GM19467 (cell line): ENCODE measurements around the gene ZNF30.
"Not testable (repeated sequence)": the region's sequence is repeated elsewhere in the genome, so short reads cannot be mapped to it uniquely, and the experiment has no call there.

ENCODE experiments used
- ATAC-seq: cut with Tn5 transposase; IDR thresholded peaks from one replicate; pipeline ENCODE4 v1.9.1; 2021; ENCODE audit warnings: mild to moderate bottlenecking, moderate library complexity; ENCODE audit not compliant: unreplicated experiment

Gene ZNF30

GRCh38 chr19:34926685-34927375 is at the start of gene ZNF30:
Gene ZNF30, plus strand, starts transcription at chr19:34926903. Its CDS starts 3,045 bp downstream, at chr19:34929948.
- peak; percentile 98 for ATAC-seq

GRCh38 chr19:34879563-34879962 is 47.1 kb upstream of the ZNF30 start:
- ATAC-seq = no peak

- no peak for ATAC-seq
These were observed 46.7 kb upstream of the ZNF30 start for GRCh38 chr19:34880034-34880433.

GRCh38 chr19:34881982-34882381 is 44.7 kb upstream of the ZNF30 start:
- no peak for ATAC-seq

GRCh38 chr19:34888091-34888490 is 38.6 kb upstream of the ZNF30 start:
- ATAC-seq = no peak

- ATAC-seq = no peak
These were observed 26.5 kb upstream of the ZNF30 start for GRCh38 chr19:34900245-34900644.

- ATAC-seq = no peak
These were observed 21.8 kb upstream of the ZNF30 start for GRCh38 chr19:34904664-34905527.

- ATAC-seq = no peak
These were observed 15.9 kb upstream of the ZNF30 start for GRCh38 chr19:34910770-34911169.

- ATAC-seq = not testable (repeated sequence)
These were observed 9.6 kb upstream of the ZNF30 start for GRCh38 chr19:34917144-34917543.

- no peak for ATAC-seq
These were observed 8.5 kb upstream of the ZNF30 start for GRCh38 chr19:34918190-34918589.

GRCh38 chr19:34920090-34920786 is 6.5 kb upstream of the ZNF30 start:
- not testable (repeated sequence) for ATAC-seq

GRCh38 chr19:34925278-34925855 is 1.3 kb upstream of the ZNF30 start:
- no peak for ATAC-seq

GRCh38 chr19:34926361-34926684 is 380 bp upstream of the ZNF30 start:
- ATAC-seq = no peak

GRCh38 chr19:34932494-34932893 is 5.8 kb downstream of the ZNF30 start:
- no peak for ATAC-seq

- ATAC-seq = no peak
These were observed 9.5 kb downstream of the ZNF30 start for GRCh38 chr19:34936184-34936583.

GRCh38 chr19:34938886-34939285 is 12.2 kb downstream of the ZNF30 start:
- no peak for ATAC-seq

- ATAC-seq = no peak
These were observed 17.3 kb downstream of the ZNF30 start for GRCh38 chr19:34943861-34944573.

GRCh38 chr19:34953092-34953491 is 26.4 kb downstream of the ZNF30 start:
- no peak for ATAC-seq

- no peak for ATAC-seq
These were observed 31.4 kb downstream of the ZNF30 start for GRCh38 chr19:34957830-34958751.

GRCh38 chr19:34959021-34959420 is 32.3 kb downstream of the ZNF30 start:
- no peak for ATAC-seq
